HG02798 (cell line): ENCODE data around the gene EEF2K.
"Not testable (repeated sequence)": the region's sequence is repeated elsewhere in the genome, so short reads cannot be mapped to it uniquely, and the experiment has no call there.

Experiments used
- ATAC-seq: cut with Tn5 transposase; IDR thresholded peaks from one replicate; pipeline ENCODE4 v1.9.1; 2021; ENCODE audit warnings: mild to moderate bottlenecking; ENCODE audit not compliant: unreplicated experiment, poor library complexity

Gene EEF2K

GRCh38 chr16:22189473-22190080 is 16.5 kb upstream of the EEF2K start:
- no peak for ATAC-seq

GRCh38 chr16:22190081-22190775 is 15.8 kb upstream of the EEF2K start:
- ATAC-seq = peak; percentile 70

GRCh38 chr16:22190776-22191531 is 15.1 kb upstream of the EEF2K start:
- ATAC-seq = peak; percentile 56

DNA sequence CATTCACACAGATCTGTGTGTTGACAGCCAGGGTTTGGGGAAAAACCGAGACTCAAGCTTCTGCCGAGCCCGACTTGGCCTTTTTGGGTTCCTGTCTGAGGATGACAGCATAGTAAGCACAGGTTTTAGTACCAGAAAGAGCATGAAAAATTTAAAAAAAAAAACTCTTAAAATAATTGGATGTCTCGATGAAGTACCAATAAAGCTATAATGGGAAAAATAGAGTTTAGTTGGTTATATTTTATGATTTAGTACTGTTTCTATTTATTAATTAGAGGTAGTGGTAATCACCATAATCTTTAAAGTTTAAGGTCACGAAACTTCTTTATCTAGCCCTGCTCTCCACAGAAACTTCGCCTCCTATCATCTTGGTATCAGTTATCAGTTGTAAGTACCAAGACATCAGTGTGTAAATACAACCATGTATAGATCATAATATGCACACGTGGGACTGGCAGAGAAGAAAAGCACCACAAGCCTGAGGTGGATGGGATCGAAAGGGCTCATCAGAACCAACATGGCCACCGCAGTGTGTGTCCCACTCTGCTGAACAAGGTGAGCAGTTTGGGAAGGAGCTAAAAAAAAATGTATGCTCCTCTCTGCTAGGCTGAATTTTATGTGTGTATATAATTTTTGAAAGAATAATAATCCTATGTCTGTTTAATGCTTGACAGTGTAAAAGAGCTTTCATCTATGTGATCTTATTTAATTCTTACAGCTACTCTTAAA is 14.4 kb upstream of the EEF2K start:
- no peak for ATAC-seq

GRCh38 chr16:22192261-22193062 is 13.6 kb upstream of the EEF2K start:
- peak; percentile 17 for ATAC-seq

GRCh38 chr16:22193063-22193411 is 13.0 kb upstream of the EEF2K start:
- ATAC-seq = no peak

- no peak for ATAC-seq
Observed at GRCh38 chr16:22194707-22195444, 11.2 kb upstream of the EEF2K start.

- ATAC-seq = no peak
Observed at GRCh38 chr16:22195445-22195694, 10.7 kb upstream of the EEF2K start.

DNA sequence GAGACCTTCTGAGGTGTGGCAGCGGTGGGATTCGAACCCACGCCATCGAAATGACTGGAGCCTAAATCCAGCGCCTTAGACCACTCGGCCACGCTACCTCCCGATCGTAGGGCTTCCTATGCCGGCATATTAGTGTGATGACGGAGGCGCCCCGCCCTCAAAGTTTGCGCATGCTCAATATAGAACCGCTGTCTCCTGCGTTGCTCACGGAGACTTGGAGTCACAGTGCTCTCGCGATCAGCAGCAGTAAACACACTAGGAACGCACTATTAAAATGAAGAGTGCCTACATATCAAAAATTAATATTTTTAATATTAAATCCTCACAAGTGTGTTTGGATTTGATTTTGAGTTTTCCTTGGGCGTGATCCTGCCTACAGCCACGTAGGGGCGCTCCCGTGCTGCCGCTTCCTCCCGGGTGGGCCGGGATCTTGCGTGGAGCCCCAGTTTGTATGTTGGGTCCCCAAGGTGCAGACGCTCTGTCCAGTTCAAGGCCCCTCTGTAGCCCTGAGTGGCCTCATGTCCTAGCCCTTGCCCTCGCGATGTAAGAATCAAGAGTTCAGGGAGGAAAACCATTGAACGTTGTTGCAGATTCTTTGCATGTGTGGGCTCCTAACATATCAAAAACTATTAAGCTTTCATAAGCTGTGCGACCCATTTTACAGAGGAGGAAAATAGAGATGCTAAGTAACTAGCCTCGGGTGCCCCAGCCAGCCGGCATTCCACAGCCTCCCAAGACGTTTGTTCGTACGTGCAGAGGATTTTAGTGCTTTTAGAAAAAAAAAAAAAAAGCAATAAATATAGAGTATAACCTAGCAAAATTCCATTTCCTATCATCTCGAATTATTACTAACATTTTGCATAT is 10.2 kb upstream of the EEF2K start:
- ATAC-seq = peak; percentile 26

DNA sequence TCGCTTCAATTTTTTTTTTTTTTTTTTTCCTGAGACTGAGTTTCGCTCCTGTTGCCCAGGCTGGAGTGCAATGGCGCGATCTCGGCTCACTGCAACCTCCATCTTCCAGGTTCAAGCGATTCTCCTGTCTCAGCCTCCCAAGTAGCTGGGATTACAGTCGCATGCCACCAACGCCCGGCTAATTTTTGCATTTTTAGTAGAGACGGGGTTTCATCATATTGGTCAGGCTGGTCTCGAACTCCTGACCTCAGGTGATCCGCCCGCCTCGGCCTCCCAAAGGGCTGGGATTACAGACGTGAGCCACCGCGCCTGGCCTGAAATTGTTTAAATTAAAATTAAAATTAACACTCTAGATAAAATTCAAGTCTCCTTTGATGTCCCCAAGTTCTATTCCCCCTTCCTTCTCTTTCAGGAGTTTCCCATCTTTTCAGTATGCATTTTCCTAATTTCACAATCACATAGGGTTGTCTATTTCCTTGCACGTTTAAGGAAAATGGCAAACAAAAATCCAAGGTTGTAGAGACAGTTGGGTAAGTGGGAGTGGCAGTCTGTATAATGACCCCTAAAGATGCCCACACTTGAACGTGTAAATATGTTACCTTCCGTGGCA is 9.4 kb upstream of the EEF2K start:
- not testable (repeated sequence) for ATAC-seq

- ATAC-seq = no peak
Observed at GRCh38 chr16:22198547-22199293, 7.4 kb upstream of the EEF2K start.

DNA sequence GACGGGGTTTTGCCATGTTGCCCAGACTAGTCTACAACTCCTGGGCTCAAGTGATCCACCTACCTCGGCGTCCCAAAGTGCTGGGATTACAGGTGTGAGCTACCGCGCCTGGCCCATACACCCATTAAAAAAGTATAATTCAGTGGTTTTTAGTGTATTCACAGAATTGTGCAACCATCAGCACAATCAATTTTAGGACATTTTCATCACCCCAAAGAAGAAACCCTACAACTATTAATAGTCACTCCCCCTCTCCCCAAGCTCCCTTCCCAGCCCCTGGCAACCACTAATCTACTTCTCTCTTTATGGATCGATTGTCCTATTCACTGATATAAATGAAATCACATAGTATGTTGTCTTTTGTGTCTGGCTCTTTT is 3.8 kb upstream of the EEF2K start:
- ATAC-seq = no peak

DNA sequence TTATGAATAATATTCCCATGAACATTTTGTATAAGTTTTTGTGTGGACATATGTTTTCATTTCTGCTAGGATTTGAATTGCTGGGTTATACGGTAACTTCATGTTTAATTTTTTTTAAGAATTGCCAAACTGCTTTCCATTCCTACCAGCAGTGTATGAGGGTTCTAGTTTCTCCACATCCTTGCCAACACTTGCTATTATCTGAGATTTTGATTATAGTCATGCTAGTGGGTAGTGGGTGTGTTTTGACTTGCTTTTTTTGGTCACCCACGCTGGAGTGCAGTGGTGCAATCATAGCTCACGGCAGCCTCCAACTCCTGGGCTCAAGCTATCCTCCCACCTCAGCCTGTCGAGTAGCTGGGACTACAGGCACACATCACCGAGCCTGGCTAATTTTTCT is 3.0 kb upstream of the EEF2K start:
- ATAC-seq = no peak

GRCh38 chr16:22204091-22204655 is 1.9 kb upstream of the EEF2K start:
- no peak for ATAC-seq

GRCh38 chr16:22205577-22206012 is 483 bp upstream of the EEF2K start:
- ATAC-seq = no peak

- ATAC-seq = peak; percentile 48
Observed at GRCh38 chr16:22206842-22207714, 1.0 kb downstream of the EEF2K start.
